Smooth muscle cell of the brain vasculature (primary cell): ENCODE measurements around the gene DNAH10.
"Not testable (repeated sequence)": the region's sequence is repeated elsewhere in the genome, so short reads cannot be mapped to it uniquely, and the experiment has no call there.

ENCODE experiments used
- DNase-seq: peaks from one replicate; pipeline ENCODE4 v3.0.0-alpha.2; 2012; ENCODE audit warnings: low read depth, low spot score

The DNAH10 gene

DNA sequence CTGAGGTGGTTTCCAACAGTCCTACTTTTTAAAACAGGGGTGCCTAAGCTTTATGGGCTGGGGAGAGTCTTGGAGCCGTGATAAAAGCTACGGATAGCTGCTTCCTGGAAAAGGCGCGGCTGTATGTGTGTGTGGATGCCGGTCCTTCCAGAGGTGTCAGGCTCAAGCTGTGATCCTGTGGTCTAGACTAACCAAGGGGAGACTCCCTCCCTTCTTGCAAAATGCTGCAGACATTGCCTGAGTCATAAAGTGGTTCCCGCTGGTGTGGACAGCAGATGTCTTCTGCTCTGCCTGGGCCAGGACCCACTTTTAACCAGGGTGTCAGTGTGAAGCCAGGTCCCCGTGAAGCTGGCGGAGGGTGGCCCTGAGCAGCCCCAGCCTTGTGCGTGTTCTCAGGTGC is 172.7 kb downstream of the DNAH10 start:
- no peak for DNase-seq

DNA sequence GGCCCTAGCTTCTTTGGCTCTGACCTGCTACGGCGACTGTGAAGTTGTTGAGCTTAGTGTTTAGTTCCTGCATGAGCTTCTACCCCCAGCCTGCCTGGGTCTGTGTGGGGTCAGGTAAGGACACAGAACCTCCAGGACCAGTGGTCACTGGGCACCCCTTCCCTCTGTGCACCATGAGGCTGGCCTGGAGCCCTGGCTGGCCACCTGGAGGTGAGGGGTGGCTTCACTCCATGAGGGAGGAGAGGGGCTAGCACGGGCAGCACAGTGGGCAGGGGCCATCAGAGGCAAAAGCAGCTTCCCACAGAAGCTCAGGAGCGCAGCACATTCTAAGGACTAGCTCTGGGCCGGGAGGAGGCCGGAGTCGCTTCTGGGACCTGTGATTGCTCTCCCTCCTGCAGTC is 173.9 kb downstream of the DNAH10 start:
- no peak for DNase-seq

DNA sequence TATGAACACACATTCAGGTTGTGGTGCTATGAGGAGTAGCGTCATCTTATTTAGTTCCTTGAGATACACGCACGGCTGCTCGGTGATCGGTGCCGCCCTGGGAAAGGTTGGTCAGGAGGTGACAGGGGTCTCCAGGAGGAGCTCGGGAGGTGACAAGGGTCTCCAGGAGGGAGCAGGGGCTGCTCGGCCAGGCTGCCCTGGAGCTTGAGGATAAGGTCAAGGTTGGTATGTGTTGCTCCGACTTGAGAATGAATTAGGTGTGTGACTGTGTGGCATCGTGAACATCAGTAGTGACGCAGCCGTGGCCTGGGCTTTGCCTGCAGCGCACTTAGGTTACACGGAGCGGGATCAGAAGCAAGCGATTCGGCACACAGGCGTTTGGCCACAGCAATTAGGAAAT is 174.4 kb downstream of the DNAH10 start:
- DNase-seq = no peak

DNA sequence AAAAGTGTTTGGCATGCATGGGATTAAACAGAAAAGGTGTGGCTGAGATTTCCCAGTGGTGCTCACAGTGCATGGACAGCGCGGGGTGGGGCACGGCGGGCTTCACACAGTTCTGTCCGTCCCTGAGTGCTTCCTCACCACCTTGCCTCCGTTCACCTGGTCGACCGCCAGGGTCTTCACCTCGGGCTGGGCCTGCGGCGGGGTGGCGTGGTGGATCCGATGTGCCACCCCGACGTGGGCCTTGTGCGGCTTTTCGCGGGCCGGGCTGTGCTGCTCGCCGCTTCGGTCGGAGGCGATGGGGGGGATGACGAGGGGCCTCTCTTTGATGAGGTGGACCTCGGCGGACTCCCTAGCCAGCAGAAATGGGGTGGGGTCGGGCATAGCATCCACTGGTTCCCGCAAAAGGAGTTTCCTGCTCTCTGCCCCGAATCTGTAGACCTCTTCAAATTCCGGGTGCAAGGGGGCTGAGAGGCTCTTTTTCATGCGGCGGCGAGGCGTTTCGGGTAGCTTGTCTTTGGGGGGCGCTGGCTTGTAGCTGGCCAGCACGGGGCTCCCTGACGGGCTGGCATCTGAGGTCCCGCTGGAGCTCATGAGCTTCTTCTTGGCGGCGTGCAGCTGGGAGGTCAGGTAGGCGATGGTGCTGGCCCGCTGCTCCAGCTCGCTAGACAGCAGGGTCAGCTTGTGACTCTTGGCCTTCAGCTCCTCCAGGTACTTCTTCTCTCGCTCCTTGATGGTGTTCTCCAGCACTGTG is 175.0 kb downstream of the DNAH10 start:
- DNase-seq = no peak

DNA sequence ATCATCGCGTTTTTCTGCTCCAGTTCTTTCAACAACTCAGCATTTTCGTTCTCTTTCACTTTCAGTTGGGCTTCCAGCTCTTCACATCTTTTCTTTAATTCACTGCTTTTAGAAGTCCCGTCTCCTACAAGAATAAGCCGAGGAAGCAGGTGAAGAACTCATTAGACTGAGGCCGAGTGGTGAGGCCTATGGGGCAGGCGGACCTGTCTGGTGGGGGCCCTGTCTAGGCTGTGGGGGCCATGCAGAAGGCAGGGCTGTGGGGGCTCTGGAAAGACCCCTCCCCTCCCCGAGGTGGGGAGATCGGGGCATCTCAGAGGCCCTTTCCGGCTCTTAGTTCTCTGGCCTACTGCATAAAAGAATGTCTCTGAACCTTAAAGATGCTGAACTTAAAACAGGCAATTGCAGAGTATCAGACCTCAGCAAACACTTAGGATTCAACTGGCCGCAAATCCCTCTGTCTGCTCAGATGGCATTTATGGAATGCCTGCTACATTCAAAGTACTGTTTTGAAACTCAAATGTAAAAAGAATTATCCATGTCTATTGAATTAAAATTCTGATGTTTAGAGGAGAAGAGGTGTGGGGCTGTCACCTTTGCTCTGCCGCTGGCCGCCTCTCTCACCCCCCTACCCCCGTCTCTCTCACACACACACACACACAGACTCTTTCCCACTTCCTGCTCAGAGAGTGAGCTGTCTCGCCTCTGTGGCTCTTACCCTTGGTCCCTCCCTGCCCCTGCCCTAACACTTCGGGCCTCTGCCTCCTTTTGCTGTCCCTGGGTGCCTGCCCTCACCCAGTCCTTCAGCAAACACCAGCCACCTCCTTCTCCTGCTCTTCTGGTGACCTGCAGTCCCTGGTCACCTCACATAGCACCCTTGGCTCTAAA is 175.8 kb downstream of the DNAH10 start:
- no peak for DNase-seq

- DNase-seq = no peak
These were observed 176.8 kb downstream of the DNAH10 start for GRCh38 chr12:123938679-123939480.

DNA sequence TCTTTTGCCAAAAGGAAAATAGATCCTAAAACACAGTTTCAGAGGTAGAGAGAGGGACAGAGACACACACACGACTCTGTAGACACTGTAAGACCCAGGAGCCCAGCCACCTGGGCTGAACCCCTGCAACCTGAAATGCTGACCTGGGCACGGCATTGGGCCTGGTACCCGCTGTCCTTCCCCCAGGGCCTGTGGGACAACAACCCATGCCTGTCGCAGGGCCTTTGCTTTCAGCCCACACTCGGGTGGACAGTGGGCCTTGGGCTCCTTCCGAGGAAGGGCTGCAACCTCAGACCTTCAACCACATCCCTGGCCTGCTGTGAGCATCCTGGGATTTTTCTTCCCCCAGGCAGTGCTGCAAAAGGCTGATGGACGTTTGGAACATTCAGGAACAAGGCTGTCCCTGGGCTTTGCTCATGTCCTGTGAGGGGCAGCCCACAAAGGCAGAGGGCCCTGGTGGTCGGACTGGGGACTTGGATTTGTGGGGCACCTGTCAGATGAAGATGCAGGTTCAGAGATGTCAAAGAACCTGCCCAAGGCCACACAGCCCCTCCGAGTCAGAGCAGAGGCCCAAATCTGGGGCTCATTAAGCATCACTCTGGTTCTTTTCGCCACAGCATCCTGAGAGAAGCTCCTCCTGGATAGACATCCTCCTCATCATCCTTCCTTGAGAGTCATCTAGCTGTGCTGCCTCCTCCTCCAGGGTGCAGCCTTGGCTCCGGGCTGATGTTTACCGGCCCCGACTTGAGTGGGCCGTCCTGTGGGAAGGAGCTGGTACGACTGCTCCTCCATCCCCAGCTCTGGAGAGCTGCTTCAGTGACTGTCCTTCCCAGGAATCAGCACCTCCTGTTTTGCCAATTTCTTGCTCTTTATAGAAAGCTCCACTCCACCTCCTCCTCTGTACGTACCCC is 177.9 kb downstream of the DNAH10 start:
- DNase-seq = no peak

- DNase-seq = no peak
These were observed 178.5 kb downstream of the DNAH10 start for GRCh38 chr12:123940627-123940966.

DNA sequence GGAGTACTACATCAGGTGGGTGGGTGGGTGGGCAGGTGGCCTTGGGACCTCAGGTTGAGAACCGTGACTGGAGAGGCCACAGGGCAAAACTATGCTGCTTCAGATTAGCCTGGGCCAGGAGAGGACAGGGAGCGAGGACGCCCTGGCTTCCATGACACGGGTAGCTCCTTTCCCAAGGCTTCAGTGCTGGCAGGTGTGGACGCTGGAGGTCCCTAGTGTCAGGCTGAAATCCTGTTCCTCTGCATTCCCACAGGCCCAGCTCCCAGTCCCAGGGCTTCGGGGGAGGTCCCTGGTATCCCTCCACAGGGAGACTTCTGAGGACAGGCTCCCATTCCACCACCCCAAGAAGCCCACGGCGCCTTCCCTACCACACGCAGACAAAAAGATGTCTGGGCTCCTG is 178.9 kb downstream of the DNAH10 start:
- no peak for DNase-seq

DNA sequence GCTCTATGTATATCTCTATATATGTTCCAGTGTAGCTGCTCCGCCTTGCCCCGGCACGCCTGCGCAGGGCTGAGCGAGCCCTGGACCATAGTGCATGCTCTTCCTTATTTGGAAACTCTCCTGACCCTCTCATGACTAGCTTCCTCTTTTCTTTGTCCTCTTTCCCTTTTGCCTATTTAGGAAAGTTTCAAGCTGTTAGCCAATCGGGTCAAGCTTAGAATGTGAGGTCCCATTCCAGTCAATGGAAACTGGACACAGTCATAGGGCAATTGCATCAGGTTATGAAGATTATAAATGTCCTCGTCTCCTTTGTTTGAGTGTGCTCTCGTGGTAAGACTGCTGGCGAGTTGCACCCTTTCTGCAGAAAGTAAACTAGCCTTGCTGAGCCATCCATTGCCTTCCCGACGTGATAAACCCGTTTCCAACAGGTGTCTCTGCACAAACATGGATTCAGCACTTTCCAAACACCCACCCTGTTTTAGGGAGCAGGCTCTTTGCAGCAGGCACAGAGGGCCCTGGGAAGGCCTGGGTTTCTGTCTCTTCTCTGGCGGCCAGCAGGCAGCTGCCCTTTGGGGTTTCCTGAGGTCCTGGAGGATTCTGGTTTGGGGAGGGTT is 179.6 kb downstream of the DNAH10 start:
- no peak for DNase-seq

DNA sequence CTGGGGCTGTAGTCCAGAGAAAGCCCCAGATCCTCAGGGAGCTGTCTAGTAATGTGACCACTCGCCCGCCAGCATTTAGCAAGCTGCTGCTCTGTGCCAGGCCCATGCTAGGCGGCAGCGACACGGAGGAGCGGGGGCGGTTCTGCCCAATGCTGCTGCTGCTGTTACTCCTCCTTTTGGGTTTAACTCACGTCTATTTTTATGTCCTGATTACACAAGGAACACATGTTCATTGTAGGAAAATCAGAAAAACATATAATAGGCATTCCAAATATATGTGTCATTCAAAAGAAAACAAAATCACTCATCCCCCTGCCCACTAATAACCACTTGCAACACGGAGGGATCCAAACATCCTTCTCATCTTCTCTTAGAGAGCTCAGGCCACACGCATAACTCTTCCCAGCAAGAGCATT is 180.1 kb downstream of the DNAH10 start:
- DNase-seq = peak; percentile 45

GRCh38 chr12:123942911-123943648 is 181.0 kb downstream of the DNAH10 start:
- no peak for DNase-seq

- no peak for DNase-seq
These were observed 181.7 kb downstream of the DNAH10 start for GRCh38 chr12:123943816-123944215.

- no peak for DNase-seq
These were observed 182.6 kb downstream of the DNAH10 start for GRCh38 chr12:123944696-123945095.

DNA sequence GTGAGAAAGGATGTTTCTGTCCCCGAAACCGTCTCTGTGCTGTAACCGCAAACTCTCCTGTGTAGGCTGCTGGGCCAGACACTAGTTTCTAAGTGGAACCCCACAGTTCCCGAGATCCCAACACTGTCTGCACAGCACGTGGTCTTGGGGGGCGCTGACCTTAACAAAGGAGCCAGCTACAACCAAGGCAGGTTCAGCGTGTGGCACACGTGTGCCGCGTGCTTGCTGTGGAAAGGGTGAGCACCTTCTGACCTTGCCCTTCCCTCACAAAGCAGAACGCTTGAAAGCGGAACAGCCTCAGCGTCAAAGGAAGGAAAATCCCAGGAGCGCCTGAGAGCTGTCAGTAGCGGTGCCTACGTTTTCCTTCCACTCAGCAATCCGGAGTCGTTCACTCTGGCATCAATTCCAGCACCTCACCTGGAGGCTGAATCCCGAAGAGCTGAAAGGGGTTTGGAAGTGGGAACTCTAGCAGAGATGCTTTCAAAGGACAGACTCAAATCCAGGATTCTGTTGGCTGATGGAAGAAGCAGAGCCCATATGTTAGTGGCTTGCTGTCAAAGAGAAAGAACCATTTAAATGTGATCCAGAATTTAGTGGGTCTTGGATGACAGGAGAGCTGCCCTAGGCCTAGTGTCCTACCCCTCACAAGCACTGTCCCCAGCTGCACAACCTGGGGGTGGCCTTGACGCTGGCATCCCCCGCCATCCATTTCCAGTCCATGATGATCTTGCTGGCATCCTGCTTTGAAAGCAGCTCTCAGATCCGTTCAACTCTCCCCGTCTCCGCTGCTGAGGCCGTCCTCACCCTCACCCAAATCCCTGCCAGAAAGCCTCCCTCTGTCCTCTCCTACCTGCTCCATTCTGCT is 183.4 kb downstream of the DNAH10 start:
- no peak for DNase-seq

GRCh38 chr12:123946152-123946515 is 184.0 kb downstream of the DNAH10 start:
- DNase-seq = no peak

DNA sequence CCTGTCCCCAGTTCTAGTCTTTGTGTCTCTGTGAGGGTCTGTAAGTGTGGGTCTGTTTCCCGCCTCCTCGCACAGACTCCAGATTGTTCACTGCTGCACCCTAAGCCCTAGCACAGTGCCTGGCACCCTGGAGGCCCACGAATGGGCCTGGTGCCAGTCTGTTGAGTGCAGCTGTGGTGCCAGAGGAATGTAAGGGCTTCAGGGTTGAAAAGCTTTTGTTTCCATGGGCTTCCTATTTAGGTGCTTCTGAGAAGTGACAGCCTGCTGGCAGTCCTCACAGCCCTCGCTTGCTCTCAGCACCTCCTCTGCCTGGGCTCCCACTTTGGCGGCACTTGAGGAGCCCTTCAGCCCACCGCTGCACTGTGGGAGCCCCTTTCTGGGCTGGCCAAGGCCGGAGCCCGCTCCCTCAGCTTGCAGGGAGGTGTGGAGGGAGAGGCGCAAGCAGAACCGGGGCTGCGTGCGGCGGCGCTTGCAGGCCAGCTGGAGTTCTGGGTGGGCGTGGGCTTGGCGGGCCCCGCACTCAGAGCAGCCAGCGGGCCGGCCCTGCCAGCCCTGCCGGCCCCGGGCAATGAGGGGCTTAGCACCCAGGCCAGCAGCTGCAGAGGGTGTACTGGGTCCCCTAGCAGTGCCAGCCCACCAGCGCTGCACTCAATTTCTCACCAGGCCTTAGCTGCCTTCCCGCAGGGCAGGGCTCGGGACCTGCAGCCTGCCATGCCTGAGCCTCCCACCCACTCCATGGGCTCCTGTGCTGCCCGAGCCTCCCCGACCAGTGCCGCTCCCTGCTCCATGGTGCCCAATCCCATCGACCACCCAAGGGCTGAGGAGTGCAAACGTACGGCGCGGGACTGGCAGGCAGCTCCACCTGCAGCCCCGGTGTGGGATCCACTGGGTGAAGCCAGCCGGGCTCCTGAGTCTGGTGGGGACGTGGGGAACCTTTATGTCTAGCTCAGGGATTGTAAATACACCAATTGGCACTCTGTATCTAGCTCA is 184.7 kb downstream of the DNAH10 start:
- not testable (repeated sequence) for DNase-seq

DNA sequence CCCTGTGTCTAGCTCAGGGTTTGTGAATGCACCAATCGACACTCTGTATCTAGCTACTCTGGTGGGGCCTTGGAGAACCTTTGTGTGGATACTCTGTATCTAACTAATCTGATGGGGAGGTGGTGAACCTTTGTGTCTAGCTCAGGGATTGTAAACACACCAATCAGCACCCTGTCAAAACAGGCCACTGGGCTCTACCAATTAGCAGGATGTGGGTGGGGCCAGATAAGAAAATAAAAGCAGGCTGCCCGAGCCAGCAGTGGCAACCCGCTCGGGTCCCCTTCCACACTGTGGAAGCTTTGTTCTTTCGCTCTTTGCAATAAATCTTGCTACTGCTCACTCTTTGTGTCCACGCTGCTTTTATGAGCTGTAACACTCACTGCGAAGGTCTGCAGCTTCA is 185.4 kb downstream of the DNAH10 start:
- not testable (repeated sequence) for DNase-seq
